ENCODE measurements around the gene SSBP4. TPM values are rescaled to one million over a fixed set of nuclear protein-coding genes. Genes with fewer than 3 reads are reported as not detected.

The SSBP4 gene
- total and polyA plus RNA-seq, 2 of the 4 experiments (the other 2 are of a cell fraction): 14.9 to 39.7 TPM

DNA sequence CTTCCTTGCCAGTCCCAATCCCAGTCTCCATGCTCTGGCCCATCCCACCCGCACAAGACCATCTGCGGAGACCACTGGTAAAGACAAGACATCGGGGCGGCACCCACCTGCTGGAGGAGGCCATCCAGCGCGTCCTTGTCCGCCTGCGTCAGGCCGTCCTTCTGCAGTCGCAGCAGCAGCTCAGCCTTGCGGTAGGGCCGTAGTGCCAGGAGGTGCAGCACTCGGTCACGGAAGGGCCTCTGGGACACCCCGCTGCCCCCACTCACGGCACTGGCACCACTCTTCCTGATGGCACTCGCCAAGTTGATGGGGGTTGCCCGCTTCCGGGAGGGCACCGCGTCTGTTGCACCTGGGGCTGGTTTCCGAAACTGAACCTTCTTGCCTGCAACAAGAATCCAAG, 42.3 kb downstream of the SSBP4 start:
- 100% methylated on average over 10 of the region's 22 CpGs; no CpG with 5 or more reads in 1 of the 2 experiments for WGBS, 2 experiments (ENCODE audit: extremely low coverage in 2 of 2, insufficient read length in 1 of 2)
- Histone ChIP-seq H3K79me1 (ENCODE audit: low read depth in 1 of 2, low read length in 2 of 2) (peaks cover 16 to 83% of the 10 kb centered on the region in 2 experiments), H3K27me3 (ENCODE audit: control insufficient read depth, insufficient read depth, low read length) (no peaks in the 10 kb centered on the region), H2BK15ac (ENCODE audit: low read depth, low read length) (no peak overlapping the region), H4K91ac (ENCODE audit: insufficient read depth, low read depth, low read length) (no peak overlapping the region), H2AK9ac (replicated peaks; ENCODE audit: low read depth, low read length, poor library complexity) (no peak overlapping the region), H3K4me1 (ENCODE audit: control insufficient read depth, insufficient read depth, low read length) (peaks cover 29% of the 10 kb centered on the region), H3K9ac (ENCODE audit: low read depth, low read length) (no peak overlapping the region), H3K9me3 (ENCODE audit: control insufficient read depth, insufficient read depth, low read length) (peaks cover 3% of the 10 kb centered on the region; the same call in 1 of the 2 replicates), H4K5ac (ENCODE audit: low read depth, low read length) (no peak overlapping the region; the same call in 1 of the 2 replicates), H3K4me2 (ENCODE audit: low read depth, low read length) (no peak overlapping the region), H2BK20ac (ENCODE audit: low read depth, low read length) (no peak overlapping the region), H3K18ac (ENCODE audit: low read depth, low read length) (no peak overlapping the region), H3K14ac (replicated peaks; ENCODE audit: low read depth, low read length) (no peak overlapping the region), H2BK120ac (ENCODE audit: low read depth, low read length) (no peak overlapping the region), H3K27ac (ENCODE audit: insufficient read depth, low read length) (no peak overlapping the region), H3K4ac (ENCODE audit: low read depth, low read length) (0 out of 2 replicates have a peak overlapping the region, but pooled peaks have one; percentile 30), H4K8ac (ENCODE audit: low read depth in 2 of 2, low read length in 2 of 2) (no peak overlapping the region), H2AFZ (replicated peaks; ENCODE audit: low read length, poor library complexity) (peak overlapping the region; percentile 2), H3K36me3 (ENCODE audit: control insufficient read depth, insufficient read depth, low read length) (peaks cover 53% of the 10 kb centered on the region), H3K4me3 (ENCODE audit: insufficient read depth, low read depth, low read length) (no peak overlapping the region), H2BK5ac (ENCODE audit: low read depth, low read length, poor library complexity, severe bottlenecking) (no peak overlapping the region), H2AK5ac (ENCODE audit: low read depth, low read length) (peak overlapping the region; percentile 28; the same call in 1 of the 2 replicates), H3K56ac (ENCODE audit: extremely low read depth, insufficient read depth, low read length) (no peak overlapping the region), H4K20me1 (ENCODE audit: insufficient read depth, low read length) (peaks cover 79% of the 10 kb centered on the region), H3K23ac (ENCODE audit: low read depth, low read length) (no peak overlapping the region), H3K9me1 (ENCODE audit: insufficient read depth, low read length) (peaks cover 35% of the 10 kb centered on the region)
- CTCF ChIA-PET: interaction anchor here (0.6 to 4.1 kb wide), 3 partner anchors 9 to 59 kb away, joined by 3 to 21 read pairs (median 4); no protein-coding TSS in a partner anchor
- POLR2A ChIA-PET (ENCODE audit: unreplicated experiment): no interaction called here
- no TSS peak for BruUV-seq (replicated peaks)
- in situ Hi-C loops (cut with MboI; ENCODE audit: low sequenced_read_pairs): no loop called here
- ATAC-seq (ENCODE audit: low read depth): no peak
- dilution Hi-C loops (cut with HindIII; ENCODE audit: low sequenced_read_pairs, unreplicated experiment): no loop called here
- intact Hi-C loops (cut with micrococcal nuclease): no loop called here
- no peak for DNase-seq
- TF ChIP-seq MAZ (IDR thresholded peaks at IDR 0.05; ENCODE audit: borderline replicate concordance, low read depth, low read length): no peak
- no peak for TF ChIP-seq CHD1 (IDR thresholded peaks at IDR 0.05; ENCODE audit: low read depth, low read length)
- TF ChIP-seq BHLHE40 (IDR thresholded peaks at IDR 0.05; ENCODE audit: low read depth, low read length): no peak
- TF ChIP-seq SMC3 (IDR thresholded peaks at IDR 0.05; ENCODE audit: low read depth, low read length): no peak
- no peak for TF ChIP-seq CEBPB (IDR thresholded peaks at IDR 0.05; ENCODE audit: low read depth, low read length)
- TF ChIP-seq MXI1 (IDR thresholded peaks at IDR 0.05; ENCODE audit: borderline replicate concordance, low read depth, low read length): no peak
- no peak for TF ChIP-seq RCOR1 (IDR thresholded peaks at IDR 0.05; ENCODE audit: insufficient replicate concordance, low read length)
- TF ChIP-seq RAD21 (IDR thresholded peaks at IDR 0.05; ENCODE audit: low read length): no peak
- no peak for TF ChIP-seq RFX5 (IDR thresholded peaks at IDR 0.05; ENCODE audit: low read depth, low read length)
- TF ChIP-seq, protein P1, sequence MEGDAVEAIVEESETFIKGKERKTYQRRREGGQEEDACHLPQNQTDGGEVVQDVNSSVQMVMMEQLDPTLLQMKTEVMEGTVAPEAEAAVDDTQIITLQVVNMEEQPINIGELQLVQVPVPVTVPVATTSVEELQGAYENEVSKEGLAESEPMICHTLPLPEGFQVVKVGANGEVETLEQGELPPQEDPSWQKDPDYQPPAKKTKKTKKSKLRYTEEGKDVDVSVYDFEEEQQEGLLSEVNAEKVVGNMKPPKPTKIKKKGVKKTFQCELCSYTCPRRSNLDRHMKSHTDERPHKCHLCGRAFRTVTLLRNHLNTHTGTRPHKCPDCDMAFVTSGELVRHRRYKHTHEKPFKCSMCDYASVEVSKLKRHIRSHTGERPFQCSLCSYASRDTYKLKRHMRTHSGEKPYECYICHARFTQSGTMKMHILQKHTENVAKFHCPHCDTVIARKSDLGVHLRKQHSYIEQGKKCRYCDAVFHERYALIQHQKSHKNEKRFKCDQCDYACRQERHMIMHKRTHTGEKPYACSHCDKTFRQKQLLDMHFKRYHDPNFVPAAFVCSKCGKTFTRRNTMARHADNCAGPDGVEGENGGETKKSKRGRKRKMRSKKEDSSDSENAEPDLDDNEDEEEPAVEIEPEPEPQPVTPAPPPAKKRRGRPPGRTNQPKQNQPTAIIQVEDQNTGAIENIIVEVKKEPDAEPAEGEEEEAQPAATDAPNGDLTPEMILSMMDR (conservative IDR thresholded peaks at IDR 0.05; ENCODE audit: low read depth, low read length): no peak
- TF ChIP-seq MAFK (IDR thresholded peaks at IDR 0.05; ENCODE audit: low read depth, low read length): no peak
- no peak for TF ChIP-seq FOS (IDR thresholded peaks at IDR 0.05; ENCODE audit: low read depth, low read length)
